Measurements from ENCODE around the gene MRPS25. TPM values are rescaled to one million over a fixed set of nuclear protein-coding genes. Genes with fewer than 3 reads are reported as not detected.

The MRPS25 gene
- polyA plus RNA-seq, 1 donor (not counting 4 experiments of a cell fraction or from before 2014, with no cell fraction given): 54.5 TPM

- no peaks in the 10 kb centered on the region for H3K9me3 ChIP-seq (ENCODE audit: control insufficient read depth, low read depth, low read length)
- H3K9me1 ChIP-seq (ENCODE audit: control insufficient read depth, extremely low read depth, insufficient read depth, low read length): no peaks in the 10 kb centered on the region
- no peak for TF ChIP-seq EZH2 (IDR thresholded peaks at IDR 0.05; ENCODE audit: low read length)
- H3K4me3 ChIP-seq (ENCODE audit: control insufficient read depth in 2 of 3, extremely low read depth in 1 of 3, insufficient read depth in 2 of 3, low read depth in 1 of 3, low read length in 3 of 3): no peak overlapping the region
- H3K36me3 ChIP-seq (ENCODE audit: control insufficient read depth in 2 of 2, extremely low read depth in 1 of 2, insufficient read depth in 2 of 2, low read length in 2 of 2): peaks cover 42 to 43% of the 10 kb centered on the region in 2 experiments
- H3K4me2 ChIP-seq (ENCODE audit: control insufficient read depth, extremely low read depth, insufficient read depth, low read depth, low read length): no peak overlapping the region
- DNase-seq (ENCODE audit: low read depth, low spot score) (no peak), FAIRE-seq (no peak)
- H3K27ac ChIP-seq (ENCODE audit: control insufficient read depth, insufficient read depth, low read length): no peak overlapping the region
- no peaks in the 10 kb centered on the region for H3K27me3 ChIP-seq (ENCODE audit: control insufficient read depth, extremely low read depth, insufficient read depth, low read length)
- dilution Hi-C loops (cut with MboI; ENCODE audit: extremely low pct_ligation_motif_present, low sequenced_read_pairs): no loop called here
- no peaks in the 10 kb centered on the region for H4K20me1 ChIP-seq (ENCODE audit: control insufficient read depth, extremely low read depth, insufficient read depth, low read length)
- no peaks in the 10 kb centered on the region for H3K4me1 ChIP-seq (ENCODE audit: control insufficient read depth, extremely low read depth, insufficient read depth, low read length)
- H3K9ac ChIP-seq (ENCODE audit: control insufficient read depth, extremely low read depth, insufficient read depth, low read length): no peak overlapping the region
- no peaks in the 10 kb centered on the region for H3K79me2 ChIP-seq (ENCODE audit: control insufficient read depth, insufficient read depth, low read length)
- H2AFZ ChIP-seq (ENCODE audit: control insufficient read depth, low read length): no peak overlapping the region
Observed at GRCh38 chr3:15074500-15074899, 9.4 kb upstream of the MRPS25 start.

GRCh38 chr3:15071699-15072098 lies 6.6 kb upstream of the MRPS25 start:
- no peak for TF ChIP-seq CTCF (optimal IDR thresholded peaks at IDR 0.05 in 1 of 3, IDR thresholded peaks at IDR 0.05 in 1 of 3, conservative IDR thresholded peaks at IDR 0.05 in 1 of 3; ENCODE audit: extremely low read depth in 1 of 3, insufficient read depth in 2 of 3, low read length in 3 of 3)
- no peak for TF ChIP-seq EZH2 (IDR thresholded peaks at IDR 0.05; ENCODE audit: low read length)
- H3K27ac ChIP-seq (ENCODE audit: control insufficient read depth, insufficient read depth, low read length): no peak overlapping the region
- H3K4me2 ChIP-seq (ENCODE audit: control insufficient read depth, extremely low read depth, insufficient read depth, low read depth, low read length): no peak overlapping the region
- no peak overlapping the region for H3K4me3 ChIP-seq (ENCODE audit: control insufficient read depth in 2 of 3, extremely low read depth in 1 of 3, insufficient read depth in 2 of 3, low read depth in 1 of 3, low read length in 3 of 3)
- H4K20me1 ChIP-seq (ENCODE audit: control insufficient read depth, extremely low read depth, insufficient read depth, low read length): no peaks in the 10 kb centered on the region
- H3K9me3 ChIP-seq (ENCODE audit: control insufficient read depth, low read depth, low read length): no peaks in the 10 kb centered on the region
- H3K27me3 ChIP-seq (ENCODE audit: control insufficient read depth, extremely low read depth, insufficient read depth, low read length): no peaks in the 10 kb centered on the region
- dilution Hi-C loops (cut with MboI; ENCODE audit: extremely low pct_ligation_motif_present, low sequenced_read_pairs): no loop called here
- H3K79me2 ChIP-seq (ENCODE audit: control insufficient read depth, insufficient read depth, low read length): no peaks in the 10 kb centered on the region
- no peaks in the 10 kb centered on the region for H3K4me1 ChIP-seq (ENCODE audit: control insufficient read depth, extremely low read depth, insufficient read depth, low read length)
- DNase-seq (ENCODE audit: low read depth, low spot score) (no peak), FAIRE-seq (no peak)
- H3K9me1 ChIP-seq (ENCODE audit: control insufficient read depth, extremely low read depth, insufficient read depth, low read length): no peaks in the 10 kb centered on the region
- no peak overlapping the region for H2AFZ ChIP-seq (ENCODE audit: control insufficient read depth, low read length)
- no peak overlapping the region for H3K9ac ChIP-seq (ENCODE audit: control insufficient read depth, extremely low read depth, insufficient read depth, low read length)
- peaks cover 28% of the 10 kb centered on the region in 2 experiments for H3K36me3 ChIP-seq (ENCODE audit: control insufficient read depth in 2 of 2, extremely low read depth in 1 of 2, insufficient read depth in 2 of 2, low read length in 2 of 2)

GRCh38 chr3:15069441-15069840 lies 4.3 kb upstream of the MRPS25 start:
- H3K9me1 ChIP-seq (ENCODE audit: control insufficient read depth, extremely low read depth, insufficient read depth, low read length): no peaks in the 10 kb centered on the region
- H3K36me3 ChIP-seq (ENCODE audit: control insufficient read depth in 2 of 2, extremely low read depth in 1 of 2, insufficient read depth in 2 of 2, low read length in 2 of 2): peaks cover 16 to 17% of the 10 kb centered on the region in 2 experiments
- H3K27me3 ChIP-seq (ENCODE audit: control insufficient read depth, extremely low read depth, insufficient read depth, low read length): no peaks in the 10 kb centered on the region
- peaks cover 6% of the 10 kb centered on the region for H3K79me2 ChIP-seq (ENCODE audit: control insufficient read depth, insufficient read depth, low read length)
- DNase-seq (ENCODE audit: low read depth, low spot score) (no peak), FAIRE-seq (no peak)
- H3K9ac ChIP-seq (ENCODE audit: control insufficient read depth, extremely low read depth, insufficient read depth, low read length): no peak overlapping the region
- H3K4me3 ChIP-seq (ENCODE audit: control insufficient read depth in 2 of 3, extremely low read depth in 1 of 3, insufficient read depth in 2 of 3, low read depth in 1 of 3, low read length in 3 of 3): no peak overlapping the region
- dilution Hi-C loops (cut with MboI; ENCODE audit: extremely low pct_ligation_motif_present, low sequenced_read_pairs): no loop called here
- no peaks in the 10 kb centered on the region for H4K20me1 ChIP-seq (ENCODE audit: control insufficient read depth, extremely low read depth, insufficient read depth, low read length)
- no peaks in the 10 kb centered on the region for H3K9me3 ChIP-seq (ENCODE audit: control insufficient read depth, low read depth, low read length)
- no peak for TF ChIP-seq EZH2 (IDR thresholded peaks at IDR 0.05; ENCODE audit: low read length)
- TF ChIP-seq CTCF (optimal IDR thresholded peaks at IDR 0.05 in 1 of 3, IDR thresholded peaks at IDR 0.05 in 1 of 3, conservative IDR thresholded peaks at IDR 0.05 in 1 of 3; ENCODE audit: extremely low read depth in 1 of 3, insufficient read depth in 2 of 3, low read length in 3 of 3): no peak
- H3K4me1 ChIP-seq (ENCODE audit: control insufficient read depth, extremely low read depth, insufficient read depth, low read length): peaks cover 3% of the 10 kb centered on the region
- H3K4me2 ChIP-seq (ENCODE audit: control insufficient read depth, extremely low read depth, insufficient read depth, low read depth, low read length): no peak overlapping the region
- no peak overlapping the region for H2AFZ ChIP-seq (ENCODE audit: control insufficient read depth, low read length)
- no peak overlapping the region for H3K27ac ChIP-seq (ENCODE audit: control insufficient read depth, insufficient read depth, low read length)

All from keratinocyte (primary cell).